GM19395 (cell line): ENCODE measurements around the gene SLC25A41.

Source experiments
- ATAC-seq: cut with Tn5 transposase; IDR thresholded peaks from one replicate; pipeline ENCODE4 v1.9.1; 2021; ENCODE audit warnings: mild to moderate bottlenecking, moderate library complexity; ENCODE audit not compliant: unreplicated experiment

The SLC25A41 gene

GRCh38 chr19:6433663-6434062, at the start of gene SLC25A41:
TSS of gene SLC25A41 (minus strand) at chr19:6433763. CDS start at chr19:6433693, 70 bp downstream.
- ATAC-seq: no peak

DNA sequence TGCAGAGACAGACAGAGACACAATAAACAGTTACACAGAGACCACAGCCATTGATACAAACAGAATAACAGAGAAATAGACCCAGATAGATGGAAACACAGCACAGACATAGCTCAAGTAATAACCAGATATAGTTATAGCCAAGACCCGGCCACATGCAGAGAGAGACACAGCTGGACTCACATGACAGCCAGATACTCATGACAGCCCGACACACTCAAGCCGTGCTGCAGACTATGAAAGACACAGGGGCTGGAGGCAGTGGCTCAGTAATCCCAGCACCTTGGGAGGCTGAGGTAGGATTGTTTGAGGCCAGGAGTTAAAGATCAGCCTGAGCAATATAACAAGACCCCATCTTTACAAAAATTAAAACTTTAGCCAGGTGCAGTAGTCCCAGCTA, 49.7 kb upstream of the SLC25A41 start:
- ATAC-seq: no peak

DNA sequence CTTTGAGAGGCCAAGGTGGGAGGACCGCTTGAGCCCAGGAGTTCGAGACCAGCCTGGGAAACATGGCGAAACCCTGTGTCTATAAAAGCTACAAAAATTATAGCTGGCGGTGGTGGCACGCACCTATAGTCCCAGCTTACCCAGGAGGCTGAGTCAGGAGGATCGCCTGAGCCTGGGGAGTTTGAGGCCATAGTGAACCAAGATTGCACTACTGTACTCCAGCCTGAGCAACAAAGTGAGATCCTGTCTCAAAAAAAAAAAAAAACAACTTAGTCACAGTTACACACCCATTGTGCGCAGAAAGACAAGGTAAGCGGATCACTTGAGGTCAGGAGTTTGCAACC, 48.8 kb upstream of the SLC25A41 start:
- no peak for ATAC-seq

- ATAC-seq: no peak
Measured at GRCh38 chr19:6481541-6482342, 48.2 kb upstream of the SLC25A41 start, which contains the start of gene DENND1C. TSS of gene DENND1C (minus strand) at chr19:6481787. CDS start at chr19:6481695, 92 bp downstream.

DNA sequence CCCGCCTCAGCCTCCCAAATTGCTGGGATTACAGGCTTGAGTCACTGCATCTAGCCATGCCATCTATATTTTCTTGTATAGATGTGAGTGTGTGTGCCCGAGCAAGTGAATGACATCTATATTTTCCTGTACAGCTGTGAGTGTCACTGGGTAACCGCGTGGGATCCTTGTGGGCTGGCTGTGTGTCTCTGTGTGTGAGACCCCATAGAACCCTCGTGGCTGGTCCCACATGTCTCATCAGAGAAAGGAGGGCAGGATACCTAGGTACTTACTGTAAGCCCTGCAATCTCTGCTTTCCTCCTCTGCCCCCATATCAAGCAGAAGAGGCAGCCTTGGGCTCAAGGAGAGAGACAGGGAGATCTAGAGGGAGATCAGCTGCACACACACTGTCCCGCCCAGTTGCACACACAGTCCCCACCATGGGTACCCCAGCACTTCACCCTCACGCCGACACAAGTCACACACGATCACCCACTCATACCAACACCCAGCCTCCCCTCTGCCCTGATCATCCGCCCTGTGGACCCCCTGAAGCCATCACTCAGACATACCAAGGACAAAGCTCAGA, 47.4 kb upstream of the SLC25A41 start:
- ATAC-seq: no peak

- ATAC-seq: no peak
Measured at GRCh38 chr19:6479836-6480398, 46.4 kb upstream of the SLC25A41 start.

- no peak for ATAC-seq
Measured at GRCh38 chr19:6478815-6479214, 45.3 kb upstream of the SLC25A41 start.

DNA sequence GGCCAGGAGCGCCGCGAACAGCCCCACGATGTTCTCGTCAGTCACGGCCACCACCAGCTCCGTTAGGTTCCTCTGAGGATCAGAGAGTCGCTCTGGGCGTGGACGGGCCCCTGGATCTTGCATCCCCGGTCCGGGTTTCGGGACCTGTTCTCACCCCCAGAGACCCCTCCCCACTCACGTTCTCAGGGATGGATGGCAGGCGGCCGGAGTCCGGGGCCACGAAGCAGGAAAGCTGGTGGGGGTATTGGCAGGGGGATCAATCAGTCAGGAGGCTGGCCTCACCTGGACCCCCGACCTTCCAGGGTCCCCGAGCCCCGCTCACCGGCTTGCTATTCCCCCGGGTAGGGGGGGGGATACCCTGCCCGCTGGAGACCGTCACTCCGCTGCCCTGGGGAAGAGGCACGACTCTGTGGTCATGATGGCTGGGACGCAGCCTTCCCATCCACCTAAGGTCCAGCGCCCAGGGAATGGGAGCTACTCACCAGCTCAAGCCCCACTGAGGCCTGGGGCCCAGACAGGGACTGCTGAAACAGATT, 43.4 kb upstream of the SLC25A41 start:
- no peak for ATAC-seq

DNA sequence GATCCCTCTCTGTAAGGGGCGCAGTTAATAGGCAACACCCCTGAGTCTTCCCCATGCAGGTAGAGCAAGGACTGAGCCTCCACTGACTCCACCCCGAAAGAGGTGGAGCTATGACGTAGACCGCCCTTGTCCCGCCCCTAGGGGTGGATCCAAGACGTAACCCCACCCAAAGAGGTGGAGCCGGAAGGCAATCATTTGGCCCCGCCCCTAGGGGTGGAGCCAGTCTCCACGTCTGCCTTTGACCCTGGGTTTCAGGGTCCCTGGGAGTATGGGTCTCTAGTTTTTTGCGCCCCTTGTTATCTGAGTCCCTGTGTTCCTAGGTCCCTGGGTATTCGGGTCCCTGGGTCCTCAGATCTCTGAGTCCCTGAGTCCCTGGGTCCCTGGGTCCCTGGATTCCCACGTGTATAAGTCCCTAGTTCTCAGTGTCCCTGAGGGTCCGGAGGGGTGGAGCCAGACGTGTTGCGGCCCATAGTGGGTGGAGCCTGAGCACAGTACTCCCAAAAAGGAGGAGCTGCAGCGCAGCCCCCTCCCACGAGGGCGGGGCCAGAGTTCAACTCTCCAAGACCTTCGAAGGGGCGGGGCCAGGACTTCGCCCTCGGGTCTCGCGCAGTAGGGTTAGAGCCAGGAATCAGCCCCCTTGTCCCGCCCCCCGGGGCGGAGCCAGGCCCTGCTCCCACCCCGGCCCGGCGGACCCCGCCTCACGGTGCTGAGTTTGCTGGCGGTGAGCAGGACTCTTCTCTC, 42.8 kb upstream of the SLC25A41 start:
- ATAC-seq: no peak

GRCh38 chr19:6475321-6476108, 42.0 kb upstream of the SLC25A41 start:
- no peak for ATAC-seq

- ATAC-seq: no peak
Measured at GRCh38 chr19:6473647-6474046, 40.1 kb upstream of the SLC25A41 start.

- no peak for ATAC-seq
Measured at GRCh38 chr19:6472713-6473112, 39.1 kb upstream of the SLC25A41 start.

- ATAC-seq: no peak
Measured at GRCh38 chr19:6471076-6471475, 37.5 kb upstream of the SLC25A41 start.

- no peak for ATAC-seq
Measured at GRCh38 chr19:6470173-6470572, 36.6 kb upstream of the SLC25A41 start.

GRCh38 chr19:6467384-6467783, 33.8 kb upstream of the SLC25A41 start:
- no peak for ATAC-seq

DNA sequence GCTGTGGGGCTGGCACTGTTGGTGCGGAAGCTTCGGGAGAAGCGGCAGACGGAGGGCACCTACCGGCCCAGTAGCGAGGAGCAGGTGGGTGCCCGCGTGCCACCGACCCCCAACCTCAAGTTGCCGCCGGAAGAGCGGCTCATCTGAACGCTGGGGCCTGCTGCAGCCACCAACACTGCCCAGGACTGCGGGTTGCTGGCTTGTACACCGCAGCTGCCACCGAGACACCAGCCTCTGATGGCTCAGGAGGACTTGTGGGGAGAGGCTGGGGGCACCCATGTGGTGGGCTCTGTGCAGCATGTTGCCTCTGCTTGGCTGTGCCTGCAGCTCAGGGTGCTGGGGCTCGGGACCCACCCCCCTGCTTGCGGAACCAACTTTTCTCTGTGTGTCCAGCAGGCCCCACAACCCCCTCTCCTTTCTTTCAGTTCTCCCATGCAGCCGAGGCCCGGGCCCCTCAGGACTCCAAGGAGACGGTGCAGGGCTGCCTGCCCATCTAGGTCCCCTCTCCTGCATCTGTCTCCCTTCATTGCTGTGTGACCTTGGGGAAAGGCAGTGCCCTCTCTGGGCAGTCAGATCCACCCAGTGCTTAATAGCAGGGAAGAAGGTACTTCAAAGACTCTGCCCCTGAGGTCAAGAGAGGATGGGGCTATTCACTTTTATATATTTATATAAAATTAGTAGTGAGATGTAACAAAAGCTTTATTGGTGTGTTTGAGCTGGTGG, 33.1 kb upstream of the SLC25A41 start:
- ATAC-seq: no peak

DNA sequence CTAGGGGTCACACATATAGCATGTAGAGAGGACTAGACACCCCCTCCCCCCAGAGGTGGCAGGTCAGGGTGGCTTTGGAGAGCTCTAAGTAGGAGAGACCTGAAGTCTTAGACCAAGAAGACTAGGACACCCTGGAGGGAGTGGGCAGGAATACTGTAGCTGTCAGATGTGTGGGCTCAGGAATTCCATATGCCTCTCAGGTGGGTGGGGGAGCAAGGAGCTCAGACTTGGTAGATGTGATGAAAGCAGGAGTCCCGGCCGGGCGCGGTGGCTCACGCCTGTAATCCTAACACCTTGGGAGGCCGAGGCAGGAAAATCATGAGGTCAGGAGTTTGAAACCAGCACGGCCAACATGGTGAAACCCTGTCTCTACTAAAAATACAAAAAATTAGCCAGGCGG, 32.1 kb upstream of the SLC25A41 start:
- no peak for ATAC-seq

DNA sequence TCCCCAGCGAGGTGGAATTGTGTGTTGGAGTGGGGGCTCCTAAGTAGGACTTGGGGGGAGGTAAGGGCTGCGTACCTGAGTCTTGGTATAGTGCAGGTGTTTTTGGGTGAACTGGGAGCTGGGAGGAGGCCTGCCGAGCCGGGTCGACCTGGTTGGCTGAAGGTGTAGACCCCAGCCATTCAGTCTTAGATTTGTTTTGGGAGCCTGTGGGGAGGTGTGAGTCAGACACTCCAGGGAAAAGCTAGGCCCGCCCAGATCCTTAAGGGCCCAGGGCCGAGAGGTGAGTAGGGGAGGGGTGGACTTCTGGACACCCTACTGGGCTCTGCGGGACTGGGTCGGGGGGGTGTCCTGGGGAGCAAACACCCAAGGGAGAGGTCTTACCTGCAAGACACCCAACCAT, 31.4 kb upstream of the SLC25A41 start:
- no peak for ATAC-seq

DNA sequence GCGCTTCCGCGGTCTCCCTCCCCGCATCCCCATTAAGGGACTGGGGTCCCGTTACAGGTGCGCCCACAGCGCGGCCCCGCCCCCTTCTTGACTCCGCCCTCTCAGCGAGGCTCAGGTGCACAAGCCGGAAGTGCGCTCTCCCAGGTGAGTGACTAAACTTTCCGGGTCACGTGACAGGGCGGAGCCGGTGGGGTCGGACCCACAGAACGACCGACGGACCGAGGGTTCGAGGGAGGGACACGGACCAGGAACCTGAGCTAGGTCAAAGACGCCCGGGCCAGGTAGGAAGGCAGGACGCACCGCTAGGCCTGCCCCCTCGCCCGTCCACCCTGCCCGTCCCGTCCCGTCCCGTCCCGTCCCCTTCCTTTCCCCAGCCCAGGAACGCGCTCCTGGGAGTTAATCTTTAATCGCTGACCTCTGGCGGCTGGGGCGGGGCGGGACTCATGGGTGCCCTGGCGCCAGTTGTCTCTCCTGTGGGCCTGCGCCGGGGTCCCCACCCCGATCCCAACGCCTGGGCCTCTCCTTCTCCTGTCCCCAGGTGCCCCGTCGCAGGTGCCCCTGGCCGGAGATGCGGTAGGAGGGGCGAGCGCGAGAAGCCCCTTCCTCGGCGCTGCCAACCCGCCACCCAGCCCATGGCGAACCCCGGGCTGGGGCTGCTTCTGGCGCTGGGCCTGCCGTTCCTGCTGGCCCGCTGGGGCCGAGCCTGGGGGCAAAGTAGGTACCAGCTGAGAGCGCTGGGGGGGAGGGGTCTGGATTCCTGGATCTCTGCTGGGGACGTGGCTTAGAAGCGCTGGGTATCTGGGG, 30.7 kb upstream of the SLC25A41 start, which contains the start of gene CRB3:
Gene CRB3, plus strand, starts transcription at position 202 of the 804 bp plus-strand sequence. Its CDS starts 431 bp downstream, at position 633.
- ATAC-seq: no peak
